Right lobe of liver (tissue), 4 donors: ENCODE measurements around the gene GTPBP3.

Experiments
- POLR2A ChIP-seq: fragments of 450-650 bp; IDR thresholded peaks from one replicate; pipeline ENCODE4 v1.6.1; 2017; ENCODE audit warnings: antibody characterized with exemption, mild to moderate bottlenecking
- TF ChIP-seq, protein P1 (sequence below), 4 donors: fragments of 200-600 bp in 3 of 4; fragments of 450-650 bp in 1 of 4; IDR thresholded peaks; one replicate each; pipeline versions ENCODE4 v1.5.1 to v1.8.0; 2016 to 2022; ENCODE audit warnings: antibody characterized with exemption in 4 of 4, mild to moderate bottlenecking in 2 of 4
- donor health status: DM: no; HTN: no; CAD: no.
- donor health status: DM: no; HTN: no; CAD: no.
- donor health status: DM: no; HTN: yes; CAD: no.

DNA sequence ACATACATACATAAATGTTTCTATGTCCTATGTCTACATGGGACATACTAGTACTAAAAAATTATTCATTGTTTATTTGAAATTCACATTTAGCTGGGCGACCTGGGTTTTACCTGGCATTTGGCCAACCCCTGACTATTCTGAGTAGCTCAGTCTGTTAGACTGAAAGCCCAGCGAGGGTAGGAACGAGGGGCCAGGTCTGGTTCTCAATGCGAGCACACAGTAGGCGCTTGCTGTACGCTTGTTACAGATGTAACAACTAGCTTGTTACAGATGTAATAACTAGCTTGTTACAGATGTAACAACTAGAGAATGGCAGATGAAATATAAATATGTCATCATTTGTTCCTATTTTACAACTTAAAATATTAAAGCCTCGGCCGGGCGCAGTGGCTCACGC lies 1.8 kb upstream of the GTPBP3 start:
- TF ChIP-seq, protein P1, sequence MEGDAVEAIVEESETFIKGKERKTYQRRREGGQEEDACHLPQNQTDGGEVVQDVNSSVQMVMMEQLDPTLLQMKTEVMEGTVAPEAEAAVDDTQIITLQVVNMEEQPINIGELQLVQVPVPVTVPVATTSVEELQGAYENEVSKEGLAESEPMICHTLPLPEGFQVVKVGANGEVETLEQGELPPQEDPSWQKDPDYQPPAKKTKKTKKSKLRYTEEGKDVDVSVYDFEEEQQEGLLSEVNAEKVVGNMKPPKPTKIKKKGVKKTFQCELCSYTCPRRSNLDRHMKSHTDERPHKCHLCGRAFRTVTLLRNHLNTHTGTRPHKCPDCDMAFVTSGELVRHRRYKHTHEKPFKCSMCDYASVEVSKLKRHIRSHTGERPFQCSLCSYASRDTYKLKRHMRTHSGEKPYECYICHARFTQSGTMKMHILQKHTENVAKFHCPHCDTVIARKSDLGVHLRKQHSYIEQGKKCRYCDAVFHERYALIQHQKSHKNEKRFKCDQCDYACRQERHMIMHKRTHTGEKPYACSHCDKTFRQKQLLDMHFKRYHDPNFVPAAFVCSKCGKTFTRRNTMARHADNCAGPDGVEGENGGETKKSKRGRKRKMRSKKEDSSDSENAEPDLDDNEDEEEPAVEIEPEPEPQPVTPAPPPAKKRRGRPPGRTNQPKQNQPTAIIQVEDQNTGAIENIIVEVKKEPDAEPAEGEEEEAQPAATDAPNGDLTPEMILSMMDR (IDR thresholded peaks at IDR 0.05), result no peak
- TF ChIP-seq POLR2A, result no peak
